ENCODE results near the gene SLC26A2.
A peak's percentile ranks its signal among the peaks of the same experiment; 100 is the strongest.
"Not testable (repeated sequence)": the region's sequence is repeated elsewhere in the genome, so short reads cannot be mapped to it uniquely, and the experiment has no call there.

SLC26A2 gene

DNA sequence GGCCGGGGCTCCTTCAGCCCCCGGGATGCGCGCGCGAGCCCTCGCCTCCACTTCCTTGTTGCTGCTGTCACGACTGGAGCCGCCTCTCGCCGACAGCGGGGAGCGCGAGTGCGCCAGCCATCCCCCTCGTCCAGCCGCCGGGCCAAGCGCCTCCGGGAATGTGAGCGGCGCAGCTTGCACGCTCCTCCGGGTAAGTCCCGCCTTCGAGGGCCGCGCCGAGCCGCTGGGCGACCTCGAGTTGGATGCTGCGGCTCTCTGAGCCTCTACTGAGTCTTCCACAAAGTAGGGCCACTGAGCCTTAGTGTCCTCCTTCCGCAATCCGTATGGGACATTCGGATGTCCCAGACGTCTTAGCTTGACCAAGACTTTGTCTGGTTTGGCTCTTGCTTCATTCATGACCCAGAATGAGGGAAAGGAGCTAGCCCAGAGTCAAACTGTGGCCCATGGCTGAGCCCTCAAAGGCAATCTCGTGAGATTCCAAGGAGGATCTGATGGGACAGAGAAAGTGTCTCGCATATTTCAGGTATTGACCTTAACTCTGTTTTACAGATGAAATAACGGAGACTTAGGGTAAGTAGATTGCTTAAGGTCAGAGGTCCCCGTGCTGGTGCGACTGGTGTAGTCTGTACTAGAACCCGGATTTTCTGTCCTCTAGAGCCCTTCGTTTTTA lies 40.6 kb downstream of the SLC26A2 start:
- DNase-seq (ENCODE audit: low read depth, low spot score): peak; percentile 71

DNA sequence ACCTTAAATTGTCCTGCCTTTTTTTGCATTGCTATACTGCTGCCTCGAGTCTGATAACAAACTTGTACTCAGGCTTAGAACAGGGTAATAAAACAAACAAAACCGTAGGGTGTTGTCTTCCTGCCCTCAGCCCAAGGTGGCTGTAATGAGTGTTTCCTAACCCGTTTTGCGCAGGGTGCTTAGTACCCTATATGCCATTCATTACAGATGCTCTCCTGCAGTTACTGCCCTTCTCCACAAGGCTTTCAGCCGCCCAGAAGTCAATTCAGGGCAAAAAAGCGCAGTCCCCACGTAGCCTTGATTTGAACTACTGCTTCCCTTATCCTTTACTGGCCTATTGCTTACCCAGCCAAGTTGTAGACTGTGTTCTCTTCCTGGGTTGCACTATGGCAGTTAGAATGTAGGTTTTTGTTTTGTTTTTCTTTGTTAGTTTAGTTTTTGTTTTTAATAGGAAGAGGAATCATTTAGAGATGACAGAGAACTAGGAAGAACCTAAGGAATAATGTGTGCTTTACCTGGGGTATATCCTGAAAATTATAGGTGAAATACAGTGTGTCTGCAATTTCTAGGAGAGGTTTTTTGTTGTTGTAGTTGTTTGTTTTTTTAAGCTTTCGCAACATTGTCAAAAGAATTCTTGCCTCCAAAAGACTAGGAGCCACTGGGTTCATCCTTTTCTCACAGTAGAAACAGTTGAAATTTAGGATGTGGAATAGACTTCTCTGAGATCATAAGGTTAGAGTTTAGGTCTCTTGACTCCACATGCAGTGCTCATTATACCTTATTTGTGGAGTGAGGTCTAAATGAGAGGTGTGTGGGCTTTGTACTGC lies 41.3 kb downstream of the SLC26A2 start:
- DNase-seq (ENCODE audit: low read depth, low spot score): peak; percentile 79

DNA sequence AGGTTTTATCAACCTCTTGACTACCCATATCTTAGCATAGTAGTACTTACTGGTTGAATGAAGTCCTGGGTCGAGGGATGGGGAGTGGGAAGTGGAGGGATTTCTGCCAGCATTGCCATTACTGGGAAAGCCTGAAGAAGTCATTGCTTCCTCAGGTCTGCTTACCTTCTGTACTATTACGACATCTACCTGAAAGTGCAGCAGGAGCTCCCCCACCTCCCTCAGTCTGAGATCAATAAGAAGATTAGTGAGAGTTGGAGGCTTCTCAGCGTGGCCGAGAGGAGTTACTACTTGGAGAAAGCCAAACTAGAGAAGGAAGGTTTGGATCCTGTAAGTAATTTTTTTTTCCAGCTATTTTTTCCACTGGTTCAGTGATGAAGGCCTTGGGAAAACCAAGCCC lies 45.8 kb downstream of the SLC26A2 start:
- DNase-seq (ENCODE audit: low read depth, low spot score): no peak

DNA sequence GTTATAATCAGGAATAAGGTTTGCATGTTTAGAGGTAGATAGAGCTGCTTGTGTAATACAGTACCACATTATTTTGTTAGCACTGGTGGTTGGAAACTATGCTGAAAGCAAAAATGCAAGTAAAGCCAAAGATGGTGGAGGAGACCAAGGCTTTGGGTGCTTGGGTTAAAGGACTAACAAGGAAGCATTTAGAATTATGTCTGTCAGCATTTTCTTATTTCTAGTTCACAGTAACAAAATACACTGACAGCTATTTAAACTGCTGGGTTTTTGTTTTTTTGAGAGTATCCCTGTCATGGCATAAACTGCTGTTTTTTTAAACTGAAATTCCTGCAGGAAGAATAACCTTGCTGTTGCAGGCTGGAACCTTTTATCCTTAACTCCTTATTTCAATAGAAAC lies 46.5 kb downstream of the SLC26A2 start:
- no peak for DNase-seq (ENCODE audit: low read depth, low spot score)

DNA sequence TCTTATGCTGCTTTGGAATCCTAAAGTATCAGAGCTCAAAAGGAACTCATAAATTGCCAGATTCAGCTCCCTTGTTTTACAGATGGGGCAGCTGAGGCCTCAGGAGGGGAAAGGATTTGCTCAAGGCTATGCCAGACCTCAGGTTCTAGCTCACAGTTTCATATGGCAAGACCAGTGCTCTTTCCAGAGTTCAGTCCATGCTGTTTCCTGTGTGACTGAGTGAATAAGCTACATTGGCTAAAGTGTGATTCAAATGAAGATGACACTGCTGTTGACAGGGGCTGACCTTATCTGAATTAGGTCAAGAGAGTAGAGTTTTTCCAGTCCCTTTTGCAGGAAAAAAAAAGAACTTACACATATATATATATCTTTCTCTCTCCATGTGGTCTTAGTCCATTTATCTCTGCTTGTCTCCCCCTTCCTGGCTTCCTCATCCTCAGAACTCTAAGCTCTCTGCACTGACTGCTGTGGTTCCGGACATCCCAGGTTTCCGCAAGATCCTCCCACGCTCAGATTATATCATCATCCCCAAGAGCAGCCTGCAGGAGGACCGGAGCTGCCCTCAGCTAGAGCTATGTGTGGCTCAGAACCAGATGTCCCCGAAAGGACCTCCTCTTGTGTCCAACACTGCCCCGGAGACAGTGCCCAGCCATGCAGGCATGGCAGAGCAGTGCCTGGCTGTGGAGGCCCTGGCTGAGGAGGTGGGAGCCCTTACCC lies 49.3 kb downstream of the SLC26A2 start:
- no peak for DNase-seq (ENCODE audit: low read depth, low spot score)

DNA sequence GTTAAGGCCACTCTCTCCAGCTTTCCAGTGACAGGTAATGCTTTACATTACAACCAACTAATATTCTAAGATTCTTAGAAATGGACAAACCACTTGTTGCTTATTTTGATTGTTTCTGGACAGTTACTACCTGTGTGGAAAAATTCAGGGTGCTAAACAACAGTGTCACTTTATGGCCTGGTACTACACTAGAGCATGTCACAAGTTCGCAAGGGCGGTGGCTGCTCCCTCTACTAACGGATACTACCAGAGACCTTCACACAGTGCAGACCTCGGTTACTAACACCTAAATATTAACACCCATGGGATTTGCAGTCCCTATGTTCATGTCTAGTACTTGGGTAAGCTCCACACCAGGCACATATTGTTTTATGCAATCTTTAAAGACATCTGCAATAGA lies 53.4 kb downstream of the SLC26A2 start:
- DNase-seq (ENCODE audit: low read depth, low spot score): no peak

DNA sequence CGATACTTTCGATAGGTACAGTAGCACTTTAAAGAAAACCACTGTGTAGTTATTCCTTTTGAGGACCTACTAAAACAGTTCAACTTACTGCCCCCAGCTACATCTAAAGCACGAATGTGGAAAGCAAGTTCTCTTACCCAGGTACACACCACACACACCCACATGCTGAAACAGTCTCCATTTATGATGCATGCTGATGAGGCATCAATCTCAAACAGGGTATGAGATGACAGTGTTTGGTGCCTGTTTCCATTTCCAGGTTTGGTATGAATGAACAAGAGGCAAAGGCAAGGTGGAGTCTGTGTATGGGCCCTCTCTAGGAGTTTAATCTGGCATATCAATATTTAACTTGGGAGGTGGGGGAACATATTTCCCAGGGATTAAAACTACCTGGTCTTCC lies 53.9 kb downstream of the SLC26A2 start:
- no peak for DNase-seq (ENCODE audit: low read depth, low spot score)

DNA sequence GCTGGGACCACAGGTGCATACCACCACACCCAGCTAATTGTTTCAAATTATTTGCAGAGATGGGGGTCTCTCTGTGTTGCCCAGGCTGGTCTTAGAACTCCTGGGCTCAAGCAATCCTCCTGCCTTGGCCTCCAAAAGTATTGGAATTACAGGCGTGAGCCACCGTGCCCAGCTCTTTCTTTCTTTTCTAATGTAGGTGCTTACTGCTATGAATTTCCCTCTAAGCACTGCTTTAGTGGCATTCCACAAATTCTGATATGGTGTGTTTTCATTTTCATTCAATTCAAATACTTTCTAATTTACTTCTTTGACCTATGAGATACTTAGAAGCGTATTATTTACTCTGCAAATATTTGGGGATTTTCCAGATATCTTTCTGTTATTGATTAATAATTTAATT lies 54.9 kb downstream of the SLC26A2 start:
- DNase-seq (ENCODE audit: low read depth, low spot score): no peak

DNA sequence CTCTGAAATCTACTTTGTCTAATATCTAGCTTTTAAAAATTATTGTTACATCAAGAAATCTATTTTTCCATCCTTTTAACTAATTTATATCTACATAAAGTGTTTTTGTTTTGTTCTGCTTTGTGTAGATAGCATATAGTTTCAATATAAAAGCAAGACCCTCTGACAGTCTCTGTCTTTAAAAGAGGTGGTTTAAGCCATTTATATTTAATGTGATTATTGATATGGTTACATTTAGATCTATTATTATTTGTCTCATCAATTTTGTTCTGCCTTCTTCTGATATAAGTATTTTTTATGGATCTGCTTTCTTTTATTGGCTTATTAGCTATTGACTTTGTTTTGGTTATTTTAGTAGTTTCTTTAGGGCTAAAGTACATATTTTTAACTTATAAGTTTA lies 56.0 kb downstream of the SLC26A2 start:
- DNase-seq (ENCODE audit: low read depth, low spot score): no peak

DNA sequence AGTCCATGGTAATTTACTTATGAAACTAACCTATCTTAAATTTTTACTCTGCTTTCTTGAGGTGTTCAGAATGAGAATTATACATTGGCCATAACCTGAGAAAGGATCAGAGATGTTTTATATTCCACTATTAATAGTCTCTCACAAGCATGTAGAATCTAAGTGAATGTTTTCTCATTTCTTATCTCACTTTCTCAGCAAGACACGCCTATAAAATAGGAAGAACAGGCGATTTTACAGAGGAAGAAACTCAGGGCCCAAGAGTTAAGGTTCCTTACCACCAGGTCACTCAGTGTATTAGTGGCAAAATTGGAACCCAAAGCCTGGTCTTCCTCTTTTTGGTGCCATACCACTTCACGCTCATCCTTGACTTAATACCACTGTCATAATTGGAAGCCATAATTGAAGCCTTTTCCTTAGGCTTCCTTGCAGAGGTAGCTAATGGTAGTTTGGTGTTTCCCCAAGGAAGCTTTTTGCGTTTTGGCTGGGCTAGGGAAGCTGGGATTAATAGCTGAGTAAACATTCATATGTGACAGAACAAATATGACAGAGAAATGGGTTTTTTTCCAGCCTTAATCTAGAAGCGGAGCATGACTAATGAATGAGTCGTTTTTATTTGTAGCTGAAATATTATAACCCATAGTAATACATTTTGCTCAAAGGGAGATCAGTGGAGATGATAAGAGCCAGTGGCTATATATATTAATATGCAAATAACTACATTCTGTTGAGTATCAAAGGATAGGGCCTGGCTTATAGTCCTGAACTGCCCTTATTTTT lies 56.9 kb downstream of the SLC26A2 start:
- DNase-seq (ENCODE audit: low read depth, low spot score): no peak

DNA sequence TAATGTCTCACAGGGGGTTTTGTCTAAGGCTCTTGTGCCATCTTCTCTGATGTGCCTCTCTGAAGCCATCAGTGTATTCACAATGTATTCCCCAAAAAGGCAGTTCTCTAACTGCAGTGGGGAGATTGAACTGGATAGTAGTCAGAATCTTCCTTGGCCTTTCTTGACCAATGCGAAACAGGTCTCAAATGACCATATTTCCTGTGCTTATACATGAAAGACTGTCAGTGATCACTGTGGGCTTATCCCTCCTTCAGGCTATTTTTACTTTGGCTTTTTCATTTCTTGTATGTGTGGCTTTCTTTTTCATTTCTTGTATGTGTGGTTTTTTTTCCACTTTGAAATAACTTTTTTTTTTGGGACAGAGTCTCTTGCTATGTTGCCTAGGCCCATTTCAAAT lies 59.7 kb downstream of the SLC26A2 start:
- DNase-seq (ENCODE audit: low read depth, low spot score): no peak

DNA sequence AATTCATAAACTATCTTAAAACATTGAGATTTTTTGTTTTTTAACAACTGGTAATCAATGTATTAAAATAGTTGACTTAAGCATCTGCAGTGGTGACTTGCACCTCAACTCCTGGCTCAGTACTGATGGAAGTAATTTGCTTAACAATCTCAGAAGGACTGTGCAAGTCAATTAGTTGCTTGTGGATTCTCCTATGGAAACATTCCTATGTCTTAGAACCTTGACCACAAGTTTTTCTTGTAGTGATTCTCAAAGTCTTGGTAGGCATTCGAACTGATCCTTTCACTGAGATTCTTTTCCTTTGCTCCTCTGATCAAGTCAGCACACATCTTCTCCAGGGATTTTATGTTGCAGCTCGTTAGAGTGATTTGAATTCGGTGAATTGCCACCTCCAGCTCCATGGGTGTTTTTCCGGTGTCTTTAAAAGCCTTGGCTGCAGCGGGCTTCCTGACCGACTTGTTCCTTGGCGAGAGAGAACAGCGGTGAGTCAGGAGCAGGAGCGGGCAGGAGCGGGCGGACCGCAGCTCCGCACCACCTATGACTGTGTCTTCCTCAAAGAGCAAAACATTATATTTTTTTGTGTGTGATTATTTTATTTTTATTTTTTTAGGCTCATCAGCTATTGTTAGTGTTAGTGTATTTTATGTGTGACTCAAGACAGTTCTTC lies 61.1 kb downstream of the SLC26A2 start:
- DNase-seq (ENCODE audit: low read depth, low spot score): peak; percentile 92

DNA sequence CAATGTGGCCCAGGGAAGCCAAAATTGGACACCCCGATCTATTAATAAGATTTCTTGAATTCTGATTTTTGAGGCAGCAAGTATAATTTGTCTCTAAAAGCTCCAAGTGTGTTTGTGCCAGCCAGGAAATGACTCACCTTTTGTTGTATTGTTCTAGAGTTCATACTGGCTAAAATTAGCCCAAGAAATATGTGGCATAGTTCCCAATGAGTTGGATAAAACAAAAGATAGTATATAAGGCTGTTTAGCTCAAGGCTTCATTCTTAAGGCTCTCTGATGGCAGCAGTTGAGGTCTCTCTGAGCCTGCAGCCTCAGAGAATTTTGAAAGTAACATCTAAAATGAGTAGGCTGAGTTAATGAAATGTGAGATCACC lies 61.6 kb downstream of the SLC26A2 start:
- DNase-seq (ENCODE audit: low read depth, low spot score): peak; percentile 89

DNA sequence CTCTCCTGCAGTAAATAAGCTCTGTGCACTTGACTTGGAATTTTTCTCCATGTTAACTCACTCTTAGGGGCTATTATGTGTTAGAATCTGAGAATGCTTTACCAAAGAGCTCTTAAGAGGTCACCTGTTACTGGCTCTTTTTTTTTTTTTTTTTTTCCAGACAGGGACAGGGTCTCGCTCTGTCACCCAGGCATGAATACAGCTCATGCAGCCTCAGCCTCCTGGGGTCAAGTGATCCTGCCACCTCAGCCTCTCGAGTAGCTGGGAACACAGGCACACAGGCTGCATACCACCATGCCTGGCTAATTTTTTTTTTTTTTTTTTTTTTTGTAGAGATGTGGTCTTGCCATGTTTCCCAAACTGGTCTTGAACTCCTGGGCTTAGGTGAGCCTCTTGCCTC lies 62.1 kb downstream of the SLC26A2 start:
- no peak for DNase-seq (ENCODE audit: low read depth, low spot score)

DNA sequence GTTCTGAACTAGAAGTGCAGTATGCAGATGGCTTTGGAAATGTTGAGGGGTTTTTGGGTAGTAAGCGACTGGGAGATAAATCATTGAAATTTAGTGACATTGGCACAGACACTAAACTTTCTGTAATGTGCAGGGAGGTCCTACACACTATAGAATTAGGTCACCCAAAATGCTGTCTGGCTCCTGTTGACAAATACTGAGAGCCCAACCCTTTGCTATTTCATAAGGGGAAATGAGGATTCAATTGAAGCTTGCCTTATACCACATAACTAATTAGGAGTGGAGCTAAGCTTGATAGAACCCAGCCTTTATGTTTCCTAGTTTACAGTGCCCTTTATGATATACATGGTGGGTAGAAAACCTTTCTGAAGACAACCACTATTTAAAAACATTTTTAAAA lies 62.6 kb downstream of the SLC26A2 start:
- DNase-seq (ENCODE audit: low read depth, low spot score): no peak

DNA sequence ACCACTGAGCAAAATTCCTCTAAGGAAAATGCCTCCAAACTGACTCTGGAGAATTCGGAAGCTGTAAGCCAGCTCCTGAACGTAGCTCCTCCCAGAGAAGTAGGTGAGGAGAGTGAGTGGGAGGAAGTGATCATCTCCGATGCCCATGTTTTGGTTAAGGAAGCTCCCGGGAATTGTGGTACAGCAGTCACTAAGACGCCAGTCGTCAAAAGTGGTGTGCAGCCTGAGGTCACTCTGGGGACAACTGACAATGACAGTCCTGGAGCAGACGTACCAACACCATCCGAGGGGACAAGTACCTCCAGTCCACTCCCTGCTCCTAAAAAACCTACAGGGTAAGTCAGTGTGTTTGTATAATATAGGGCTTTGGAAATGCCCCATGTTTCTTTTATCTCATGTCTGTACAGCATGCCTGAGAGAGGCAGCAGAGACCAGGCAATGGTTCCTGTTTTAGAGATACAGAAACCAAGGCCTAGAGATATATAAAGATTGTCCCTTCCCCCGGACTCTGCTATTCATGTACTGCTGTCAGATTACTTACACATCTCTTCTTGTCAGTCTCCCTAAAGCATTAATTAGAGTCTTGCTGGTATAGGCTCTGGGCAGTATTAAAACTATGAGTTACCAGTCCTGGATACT lies 63.9 kb downstream of the SLC26A2 start:
- no peak for DNase-seq (ENCODE audit: low read depth, low spot score)

DNA sequence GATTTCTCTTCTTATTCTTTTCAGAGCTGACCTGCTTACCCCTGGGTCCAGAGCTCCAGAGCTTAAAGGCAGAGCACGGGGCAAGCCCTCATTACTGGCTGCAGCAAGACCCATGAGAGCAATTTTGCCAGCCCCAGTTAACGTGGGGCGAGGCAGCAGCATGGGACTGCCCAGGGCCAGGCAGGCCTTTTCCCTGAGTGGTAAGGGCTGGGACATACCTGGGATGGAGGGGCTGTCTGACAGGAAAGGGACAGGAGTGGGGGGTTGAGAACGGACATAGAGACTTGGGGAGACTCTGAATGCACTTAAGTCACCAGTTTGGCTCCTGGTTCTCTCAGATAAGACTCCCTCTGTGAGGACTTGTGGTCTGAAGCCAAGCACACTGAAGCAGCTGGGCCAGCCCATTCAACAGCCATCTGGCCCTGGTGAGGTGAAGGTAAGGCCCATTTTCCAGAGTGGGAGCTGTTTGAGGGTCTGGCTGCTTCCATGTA lies 66.2 kb downstream of the SLC26A2 start:
- no peak for DNase-seq (ENCODE audit: low read depth, low spot score)

DNA sequence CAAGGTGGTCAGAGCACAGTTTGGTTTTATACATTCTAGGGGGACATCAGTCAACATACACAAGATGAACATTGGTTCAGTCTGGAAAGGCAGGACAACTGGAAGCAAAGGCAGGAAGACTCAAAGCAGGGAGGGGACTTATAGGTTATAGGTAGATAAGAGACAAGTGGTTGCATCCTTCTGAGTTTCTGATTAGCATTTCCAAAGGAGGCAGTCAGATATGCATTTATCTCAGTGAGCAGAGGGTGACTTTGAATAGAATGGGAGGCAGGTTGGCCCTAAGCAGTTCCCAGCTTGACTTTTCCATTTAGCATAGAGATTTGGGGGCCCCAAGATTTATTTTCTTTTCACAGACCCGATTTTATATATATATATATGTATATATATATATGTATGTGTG lies 67.5 kb downstream of the SLC26A2 start:
- not testable (repeated sequence) for DNase-seq (ENCODE audit: low read depth, low spot score)

DNA sequence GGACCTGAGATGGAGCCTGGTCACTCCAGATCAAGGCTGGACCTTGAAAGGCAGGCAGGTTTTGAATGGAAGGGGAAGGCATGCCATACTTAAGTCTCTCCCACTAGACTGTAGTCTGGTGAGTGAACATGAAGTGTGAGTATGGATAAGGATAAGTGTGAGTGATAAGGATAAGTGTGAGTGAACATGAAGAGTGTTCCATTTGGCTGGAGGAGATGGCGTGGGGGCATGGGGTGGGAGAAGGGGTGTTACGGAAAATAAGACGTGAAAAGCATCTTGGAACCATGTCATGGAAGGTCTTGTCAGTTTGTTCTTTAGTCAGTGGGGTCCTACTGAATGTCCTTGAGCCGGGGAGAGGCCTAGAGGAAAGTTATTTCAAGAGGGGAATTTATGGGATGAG lies 72.8 kb downstream of the SLC26A2 start:
- DNase-seq (ENCODE audit: low read depth, low spot score): no peak

DNA sequence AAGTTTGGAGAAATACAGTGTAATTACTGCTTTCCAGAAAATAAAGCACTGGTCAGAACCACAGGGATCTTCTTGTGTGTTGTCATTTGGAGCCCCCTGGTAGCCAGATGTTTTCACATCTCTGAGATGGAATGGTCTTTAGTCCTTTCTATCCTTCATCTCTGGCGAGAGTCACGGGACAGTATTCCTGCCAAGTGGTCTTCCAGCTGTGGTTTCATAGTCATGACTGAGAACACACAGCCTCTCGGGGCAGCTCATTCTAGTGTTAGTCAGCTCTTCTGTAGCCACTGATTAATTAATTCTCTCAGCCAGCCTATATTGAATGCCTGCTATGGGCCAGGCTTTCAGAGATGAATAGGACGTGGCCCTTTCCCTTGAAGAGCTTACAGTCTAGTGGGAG lies 74.1 kb downstream of the SLC26A2 start:
- DNase-seq (ENCODE audit: low read depth, low spot score): peak; percentile 82
